GM18498 (cell line): ENCODE data around the gene HMBS.
"Not testable (repeated sequence)": the region's sequence is repeated elsewhere in the genome, so short reads cannot be mapped to it uniquely, and the experiment has no call there.

Source experiments
- ATAC-seq: cut with Tn5 transposase; IDR thresholded peaks from one replicate; pipeline ENCODE4 v1.9.1; 2021; ENCODE audit warnings: mild to moderate bottlenecking, moderate library complexity; ENCODE audit not compliant: unreplicated experiment

Gene HMBS

DNA sequence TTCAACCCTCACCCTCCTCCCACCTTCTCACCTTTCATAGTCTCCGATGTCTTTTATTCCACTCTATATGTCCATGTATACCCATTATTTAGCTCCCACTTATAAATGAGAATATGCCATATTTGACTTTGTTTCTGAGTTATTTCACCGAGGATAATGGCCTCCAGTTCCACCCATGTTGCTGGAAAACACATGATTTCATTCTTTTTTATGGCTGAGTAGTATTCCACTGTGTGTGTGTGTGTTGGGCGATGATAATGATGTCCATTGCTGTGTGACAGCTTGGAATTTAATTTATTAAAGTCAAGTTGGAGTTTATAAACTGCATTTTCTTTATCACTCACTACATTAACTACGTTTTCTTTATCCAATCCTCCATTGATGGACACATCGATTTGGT, 33.5 kb downstream of the HMBS start:
- ATAC-seq = no peak

DNA sequence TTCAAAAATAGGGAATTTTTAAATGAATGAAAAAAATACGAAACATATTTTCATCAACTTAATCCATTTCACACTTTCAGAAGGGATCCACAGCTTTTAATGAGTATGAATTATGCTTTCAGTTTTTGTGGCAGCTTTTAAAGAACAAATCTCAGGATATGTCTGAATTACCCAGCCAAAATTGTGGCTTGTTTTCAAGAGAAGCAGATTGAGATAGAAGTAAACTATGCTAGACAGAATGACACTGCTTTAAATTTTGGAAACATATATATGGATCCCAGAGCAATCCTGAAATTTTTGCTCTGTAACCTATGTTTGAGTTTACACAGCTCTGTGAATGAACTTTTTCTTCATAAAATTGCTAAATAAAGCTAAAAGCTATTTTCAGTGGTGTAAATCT, 34.3 kb downstream of the HMBS start:
- no peak for ATAC-seq

- no peak for ATAC-seq
Observed at GRCh38 chr11:119120639-119121007, 35.9 kb downstream of the HMBS start.

GRCh38 chr11:119121008-119121810, 36.5 kb downstream of the HMBS start, which contains the start of gene HINFP:
Gene HINFP (plus strand): TSS chr11:119121580. CDS start chr11:119126945, 5,365 bp downstream.
- peak; percentile 97 for ATAC-seq

DNA sequence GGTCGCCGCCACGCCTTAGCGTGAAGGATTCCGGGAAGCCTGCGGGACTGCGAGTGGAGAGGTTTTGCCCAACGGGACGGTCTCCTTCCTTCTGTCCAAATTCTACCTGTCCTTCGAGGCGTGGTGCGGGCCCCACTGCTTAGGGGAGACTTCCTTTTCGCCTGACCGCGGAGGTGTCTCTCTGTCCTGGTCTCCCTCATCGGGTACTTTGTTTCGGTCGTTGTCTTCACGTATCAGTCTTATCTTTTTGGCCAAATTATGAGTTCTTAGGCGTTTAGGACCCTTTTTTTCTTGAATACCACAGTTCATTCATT, 37.1 kb downstream of the HMBS start:
- ATAC-seq = no peak

GRCh38 chr11:119125821-119126220, 41.1 kb downstream of the HMBS start:
- ATAC-seq = no peak

DNA sequence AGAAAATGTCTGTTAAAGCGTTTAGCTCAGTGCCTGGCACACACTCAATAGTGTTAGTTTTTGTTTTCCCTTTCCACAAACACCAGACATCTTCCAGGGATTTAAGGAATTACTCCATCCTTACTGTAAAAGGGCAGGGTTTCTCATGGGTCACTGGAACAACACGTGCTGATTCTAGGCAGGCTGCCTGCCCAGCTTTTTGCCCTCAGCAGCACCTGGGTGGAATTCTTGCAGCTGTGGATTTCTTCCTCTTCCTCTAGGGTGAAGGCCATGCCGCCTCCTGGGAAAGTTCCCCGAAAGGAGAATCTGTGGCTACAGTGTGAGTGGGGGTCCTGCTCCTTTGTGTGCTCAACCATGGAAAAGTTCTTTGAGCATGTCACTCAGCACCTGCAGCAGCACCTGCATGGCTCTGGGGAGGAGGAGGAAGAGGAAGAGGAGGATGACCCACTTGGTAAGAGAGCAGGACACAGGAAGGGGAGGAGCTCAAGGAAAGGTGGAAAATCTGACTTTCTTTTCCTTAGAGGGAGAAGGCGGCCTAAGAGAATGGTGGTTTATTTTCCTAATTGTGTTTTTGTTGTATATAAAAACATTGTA, 42.1 kb downstream of the HMBS start:
- no peak for ATAC-seq

DNA sequence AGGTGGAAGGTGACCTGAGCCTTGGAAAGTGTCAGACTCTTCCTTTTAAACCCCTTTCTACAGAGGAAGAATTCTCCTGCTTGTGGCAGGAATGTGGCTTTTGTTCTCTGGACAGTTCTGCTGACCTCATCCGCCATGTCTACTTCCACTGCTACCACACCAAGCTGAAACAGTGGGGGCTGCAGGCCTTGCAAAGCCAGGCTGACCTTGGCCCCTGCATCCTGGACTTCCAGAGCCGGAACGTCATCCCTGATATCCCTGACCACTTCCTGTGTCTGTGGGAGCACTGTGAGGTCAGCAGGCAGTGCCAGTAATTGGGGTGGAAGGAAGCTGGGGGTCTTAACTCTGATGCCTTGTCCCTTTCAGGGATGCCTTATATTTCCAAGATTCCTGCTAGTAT, 46.0 kb downstream of the HMBS start:
- no peak for ATAC-seq

DNA sequence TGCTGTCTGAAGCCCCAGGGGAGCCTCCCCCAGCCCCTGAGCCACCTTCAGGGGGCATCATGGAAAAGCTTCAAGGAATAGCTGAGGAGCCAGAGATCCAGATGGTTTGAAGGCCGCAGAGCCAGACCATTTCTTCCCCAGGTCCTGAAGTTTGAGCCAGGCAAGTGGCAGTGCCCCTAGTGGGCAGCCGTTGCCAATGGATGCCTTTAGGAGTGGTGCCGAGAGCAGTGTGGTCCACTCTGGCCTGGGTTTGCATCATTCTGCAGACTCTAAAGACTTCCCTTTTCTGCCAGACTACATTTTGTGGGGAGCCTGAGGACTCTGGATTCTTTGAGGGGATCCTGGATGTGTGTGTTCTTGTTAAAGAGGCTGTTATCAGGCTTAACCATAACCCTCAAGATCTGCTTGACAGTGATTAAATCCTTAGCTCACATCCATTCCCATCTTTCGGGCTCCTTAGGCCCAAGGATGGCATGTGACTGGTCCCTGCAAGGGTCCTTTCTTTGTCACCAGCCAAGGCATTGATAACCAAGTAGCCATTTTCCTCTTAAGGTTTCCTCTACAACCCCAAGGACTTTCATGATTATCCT, 49.8 kb downstream of the HMBS start:
- ATAC-seq = no peak

DNA sequence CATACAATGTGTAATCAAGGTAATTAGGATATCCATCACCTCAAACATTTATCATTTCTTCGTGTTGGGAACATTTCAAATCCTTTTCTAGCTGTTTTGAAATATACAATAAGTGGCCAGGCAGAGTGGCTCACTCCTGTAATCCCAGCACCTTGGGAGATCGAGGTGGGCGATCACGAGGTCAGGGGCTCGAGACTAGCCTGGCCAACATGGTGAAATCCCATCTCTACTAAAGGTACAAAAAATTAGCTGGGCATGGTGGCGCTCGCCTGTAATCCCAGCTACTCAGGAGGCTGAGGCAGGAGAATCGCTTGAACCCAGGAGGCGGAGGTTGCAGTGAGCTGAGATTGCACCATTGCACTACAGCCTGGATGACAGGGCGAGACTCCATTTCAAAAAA, 54.6 kb downstream of the HMBS start:
- ATAC-seq = not testable (repeated sequence)
